NCI-H510A treated with DMSO at 0.1 percent for 48 hours (cell line): Measurements from ENCODE around the gene DEFB126.
"Not testable (repeated sequence)": the region's sequence is repeated elsewhere in the genome, so short reads cannot be mapped to it uniquely, and the experiment has no call there.

Experiments used
- DNase-seq: peaks from one replicate; lab custom pipeline; 2025; lab: John Stamatoyannopoulos, UW

DEFB126 gene

GRCh38 chr20:142290-142689 lies at the start of gene DEFB126:
DEFB126 (plus strand) TSS chr20:142590; CDS start chr20:142629, 39 bp downstream.
- no peak for DNase-seq

GRCh38 chr20:93641-94040 lies 48.7 kb upstream of the DEFB126 start:
- DNase-seq: no peak

DNA sequence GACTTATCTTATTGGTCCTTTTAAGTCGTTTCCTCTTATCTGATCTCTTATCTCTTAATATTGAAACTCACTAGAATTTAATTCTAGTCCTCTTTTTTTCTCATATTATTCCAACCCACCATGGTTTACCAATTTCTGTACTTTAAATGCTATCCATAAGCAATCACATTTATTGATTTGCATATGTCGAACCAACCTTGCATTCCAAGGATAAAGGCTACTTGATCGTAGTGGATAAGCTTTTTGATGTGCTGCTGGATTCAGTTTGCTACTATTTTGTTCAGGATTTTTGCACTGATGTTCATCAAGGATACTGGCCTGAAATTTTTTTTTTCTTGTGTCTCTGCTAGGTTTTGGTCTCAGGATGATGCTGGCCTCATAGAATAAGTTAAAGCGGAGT lies 47.2 kb upstream of the DEFB126 start:
- DNase-seq: no peak

DNA sequence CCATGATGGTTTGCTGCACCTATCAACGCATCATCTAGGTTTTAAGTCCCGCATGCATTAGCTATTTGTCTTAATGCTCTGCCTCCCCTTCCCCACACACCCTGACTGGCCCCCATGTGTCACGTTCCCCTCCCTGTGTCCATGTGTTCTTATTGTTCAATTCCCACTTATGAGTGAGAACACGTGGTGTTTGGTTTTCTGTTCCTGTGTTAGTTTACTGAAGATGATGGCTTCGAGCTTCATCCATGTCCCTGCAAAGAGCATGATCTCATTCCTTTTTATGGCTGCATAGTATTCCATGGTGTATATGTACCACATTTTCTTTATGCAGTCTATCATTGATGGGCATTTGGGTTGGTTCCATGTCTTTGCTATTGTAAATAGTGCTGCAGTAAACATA lies 44.7 kb upstream of the DEFB126 start:
- not testable (repeated sequence) for DNase-seq

DNA sequence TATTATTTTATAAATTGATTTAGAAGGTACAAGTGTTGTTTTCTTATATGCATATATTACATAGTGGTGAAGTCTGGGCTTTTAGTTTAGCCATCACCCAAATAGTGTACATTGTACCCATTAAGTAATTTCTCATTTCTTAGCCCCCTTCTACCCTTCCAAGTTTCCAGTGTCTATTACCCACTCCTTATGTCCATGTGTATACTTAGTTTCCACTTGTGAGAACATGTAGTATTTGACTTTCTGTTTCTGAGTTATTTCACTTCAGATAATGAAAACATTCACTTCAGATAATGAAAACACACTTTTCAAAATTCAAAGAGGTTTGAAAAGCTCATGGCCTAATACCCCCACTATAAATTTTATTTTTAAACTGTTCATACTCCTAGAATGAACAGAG lies 40.4 kb upstream of the DEFB126 start:
- no peak for DNase-seq

DNA sequence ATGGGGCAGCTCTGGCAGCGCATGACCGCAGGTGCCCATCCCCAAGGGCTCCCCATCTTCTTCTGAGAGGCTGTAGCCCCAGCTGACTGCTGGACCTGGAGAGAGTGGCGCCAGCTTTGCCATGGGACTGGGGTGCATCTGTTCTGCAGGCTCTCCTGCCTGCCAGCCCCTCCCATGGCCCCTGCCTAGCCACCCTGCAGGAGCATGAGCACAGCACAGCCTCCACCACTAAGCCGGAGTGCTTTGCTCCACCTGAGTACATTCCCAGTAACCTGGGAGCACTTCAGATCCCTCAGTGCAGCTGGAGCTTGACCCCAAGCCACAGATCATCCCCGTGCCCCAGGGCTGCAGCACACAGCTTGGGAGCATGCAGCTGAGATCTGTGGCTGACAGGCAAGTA lies 38.9 kb upstream of the DEFB126 start:
- no peak for DNase-seq

DNA sequence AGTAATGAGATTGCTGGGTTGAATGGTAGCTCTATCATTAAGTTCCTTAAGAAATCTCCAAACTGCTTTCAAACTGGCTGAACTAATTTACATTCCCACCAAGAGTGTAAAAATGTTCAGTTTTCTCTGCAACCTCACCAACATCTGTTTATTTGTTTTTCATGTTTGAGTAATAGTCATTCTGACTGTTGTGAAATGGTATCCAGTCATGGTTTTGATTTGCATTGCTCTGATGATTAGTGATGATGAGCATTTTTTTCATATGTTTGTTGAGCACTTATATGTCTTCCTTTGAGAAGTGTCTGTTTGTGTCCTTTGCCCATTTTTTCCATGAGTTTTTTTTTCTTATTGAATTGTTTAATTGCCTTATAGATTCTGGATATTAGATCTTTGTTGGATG lies 30.0 kb upstream of the DEFB126 start:
- DNase-seq: no peak

DNA sequence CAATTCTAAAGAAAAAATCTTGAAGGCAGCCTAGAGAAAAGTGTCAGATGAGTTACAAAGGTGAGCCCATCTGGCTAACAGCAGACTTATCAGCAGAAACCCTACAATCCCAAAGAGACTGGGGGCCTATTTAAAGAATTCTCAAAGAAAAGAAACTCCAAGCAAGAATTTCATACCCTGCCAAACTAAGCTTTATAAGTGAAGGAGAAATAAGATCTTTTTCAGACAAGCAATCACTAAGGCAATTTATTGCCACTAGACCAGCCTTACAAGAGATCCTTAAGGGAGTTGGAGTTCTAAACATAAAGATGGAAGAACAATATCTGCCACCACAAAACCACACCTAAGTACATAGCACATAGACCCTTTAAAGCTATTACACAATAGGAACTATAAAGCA lies 24.9 kb upstream of the DEFB126 start:
- no peak for DNase-seq

DNA sequence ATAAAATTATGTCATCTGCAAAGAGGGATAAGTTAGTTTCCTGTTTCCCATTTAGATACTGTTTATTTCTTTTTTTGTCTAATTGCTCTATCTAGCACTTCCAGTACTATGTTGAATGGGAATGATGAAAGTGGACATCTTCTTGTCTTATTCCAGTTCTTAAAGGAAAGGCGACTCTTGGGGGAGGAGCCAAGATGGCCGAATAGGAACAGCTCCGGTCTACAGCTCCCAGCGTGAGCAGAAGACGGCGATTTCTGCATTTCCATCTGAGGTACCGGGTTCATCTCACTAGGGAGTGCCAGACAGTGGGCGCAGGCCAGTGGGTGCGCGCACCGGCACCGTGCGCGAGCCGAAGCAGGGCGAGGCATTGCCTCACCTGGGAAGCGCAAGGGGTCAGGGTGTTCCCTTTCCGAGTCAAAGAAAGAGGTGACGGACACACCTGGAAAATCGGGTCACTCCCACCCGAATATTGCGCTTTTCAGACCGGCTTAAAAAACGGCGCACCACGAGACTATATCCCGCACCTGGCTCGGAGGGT lies 12.5 kb upstream of the DEFB126 start:
- not testable (repeated sequence) for DNase-seq

DNA sequence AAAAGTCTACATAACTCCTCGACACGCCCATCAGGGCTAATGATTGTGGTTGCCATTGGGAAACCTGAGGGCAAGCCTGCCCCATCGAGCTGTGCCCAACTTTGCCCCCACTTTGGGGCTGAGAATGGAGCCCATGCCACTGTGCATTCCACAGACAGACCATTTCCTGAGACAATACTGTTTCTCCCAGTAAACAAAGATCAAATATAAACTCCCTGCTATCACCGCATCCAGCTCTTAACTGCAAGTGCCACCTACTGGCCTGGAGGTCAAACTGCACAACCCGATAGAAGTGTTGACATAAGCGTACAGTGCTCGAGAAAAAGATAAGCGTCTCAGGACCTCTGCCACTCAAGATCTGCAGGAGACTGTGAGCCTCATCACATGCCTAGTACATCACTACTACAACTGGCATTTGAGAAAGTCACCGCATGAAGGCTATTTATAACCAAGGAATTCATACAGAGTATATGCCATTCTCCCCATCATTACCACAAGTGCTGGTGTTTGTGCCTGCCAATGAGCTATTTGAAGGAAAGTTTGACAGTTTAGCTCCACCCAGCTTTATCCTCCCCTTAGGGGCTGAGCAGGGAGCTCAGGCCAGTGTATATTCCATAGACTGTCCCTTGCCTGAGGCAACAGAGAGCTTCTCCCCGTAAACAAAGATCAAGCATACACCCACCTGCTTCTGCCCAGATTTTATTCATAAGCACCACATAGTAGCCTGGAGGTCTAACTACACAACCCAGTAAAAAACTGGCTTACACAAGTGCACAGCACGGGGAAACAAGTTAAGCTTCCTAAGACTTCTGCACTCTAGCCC lies 4.5 kb upstream of the DEFB126 start:
- DNase-seq: no peak

DNA sequence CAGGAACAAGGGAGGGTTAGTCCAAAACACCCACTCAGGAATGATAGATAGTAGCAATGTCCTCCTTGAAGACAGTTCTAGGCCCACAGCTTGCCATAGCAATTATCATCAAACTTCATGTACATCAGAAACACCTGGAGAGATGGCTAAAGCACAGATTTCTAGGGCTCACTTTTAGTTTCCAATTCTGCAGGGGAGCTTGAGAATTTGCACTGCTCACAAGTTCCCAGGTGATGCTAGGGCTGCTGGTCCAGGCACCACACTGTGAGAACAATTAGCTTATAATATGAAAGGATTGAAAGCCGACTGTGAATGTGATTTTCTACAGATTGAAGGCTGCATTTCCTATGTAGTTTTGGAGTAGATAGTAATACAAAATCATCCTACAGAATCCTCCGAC lies 3.5 kb downstream of the DEFB126 start:
- no peak for DNase-seq

- no peak for DNase-seq
Observed at GRCh38 chr20:152131-152530, 9.7 kb downstream of the DEFB126 start.

GRCh38 chr20:157154-157553 lies 14.8 kb downstream of the DEFB126 start, which contains the start of gene DEFB127:
DEFB127 (plus strand) TSS chr20:157454; CDS start chr20:157545, 91 bp downstream.
- DNase-seq: no peak

DNA sequence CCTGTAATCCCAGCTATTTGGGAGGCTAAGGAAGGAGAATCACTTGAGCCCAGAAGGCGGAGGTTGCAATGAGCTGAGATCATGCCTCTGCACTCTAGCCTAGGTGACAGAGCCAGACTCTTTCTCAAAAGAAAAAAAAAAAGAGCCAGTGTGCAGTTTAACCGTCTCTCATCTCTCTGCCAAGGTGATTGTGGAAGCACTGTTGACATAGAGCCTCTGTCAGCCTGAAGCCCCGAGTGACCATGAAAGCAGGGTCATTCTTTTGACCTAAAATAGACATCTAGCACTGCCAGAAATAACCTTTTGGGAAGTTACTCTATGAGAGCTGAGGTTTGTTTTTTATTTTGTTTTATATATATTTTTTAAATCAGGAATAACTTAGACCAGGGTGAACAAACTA lies 22.2 kb downstream of the DEFB126 start:
- DNase-seq: no peak

GRCh38 chr20:168876-169275 lies 26.5 kb downstream of the DEFB126 start:
- no peak for DNase-seq

DNA sequence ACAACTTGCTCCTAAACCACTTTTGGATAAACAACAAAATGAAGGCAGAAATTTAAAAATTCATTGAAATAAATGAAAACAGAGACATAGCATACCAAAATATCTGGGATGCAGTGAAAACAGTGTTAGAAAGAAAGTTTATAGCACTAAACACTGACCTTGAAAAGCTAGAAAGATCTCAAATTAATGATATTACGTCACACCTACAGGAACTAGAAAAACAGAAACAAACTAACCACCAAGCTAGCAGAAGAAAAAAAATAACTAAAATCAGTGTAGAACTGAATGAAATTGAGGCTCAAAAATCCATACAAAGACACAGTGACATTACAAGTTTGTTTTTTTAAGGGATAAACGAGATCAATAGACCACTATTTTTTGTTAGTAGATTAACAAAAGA lies 41.9 kb downstream of the DEFB126 start:
- no peak for DNase-seq

DNA sequence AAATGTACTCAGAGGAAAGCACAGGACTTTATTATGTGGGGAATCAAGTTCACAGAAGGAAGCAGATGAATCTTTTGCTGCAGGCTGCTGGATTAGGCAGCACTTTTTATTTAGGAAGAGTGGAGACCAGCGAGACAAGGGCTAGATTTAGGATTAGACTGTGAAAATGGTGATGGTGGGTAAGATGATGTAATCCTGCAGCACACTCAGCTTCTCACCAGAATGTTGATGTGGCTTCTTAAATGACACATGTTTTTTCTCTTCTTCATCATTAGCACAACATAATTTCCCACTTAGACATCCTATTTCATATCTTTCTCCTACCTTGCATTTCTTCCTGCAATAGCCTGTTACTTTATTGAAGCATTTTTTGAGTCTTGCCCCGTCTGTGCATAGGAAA lies 45.3 kb downstream of the DEFB126 start:
- DNase-seq: no peak

- no peak for DNase-seq
Observed at GRCh38 chr20:189611-190010, 47.2 kb downstream of the DEFB126 start, which contains the start of gene DEFB128. DEFB128 (minus strand) TSS chr20:189711; CDS start chr20:189623, 88 bp downstream.
